Stimulated activated naive CD4-positive, alpha-beta T cell (primary cell): ENCODE measurements around the gene STIM1.

Experiments
- DNase-seq, 6 experiments: peaks; one replicate each; lab custom pipeline; 2025; lab: John Stamatoyannopoulos, UW

Gene STIM1

GRCh38 chr11:4071325-4071724 is 215.9 kb downstream of the STIM1 start:
- no peak for DNase-seq

- no peak for DNase-seq
Observed at GRCh38 chr11:4071914-4072313, 216.4 kb downstream of the STIM1 start.

- DNase-seq: peak in 5 of 6 experiments; percentile 35 to 83 (median 59)
Observed at GRCh38 chr11:4072668-4073285, 217.3 kb downstream of the STIM1 start.

GRCh38 chr11:4074266-4074665 is 218.8 kb downstream of the STIM1 start:
- DNase-seq: no peak

- peak in 2 of 6 experiments; percentile 13 to 23 for DNase-seq
Observed at GRCh38 chr11:4076774-4077173, 221.3 kb downstream of the STIM1 start.

- DNase-seq: no peak
Observed at GRCh38 chr11:4083198-4083597, 227.7 kb downstream of the STIM1 start.

- DNase-seq: no peak
Observed at GRCh38 chr11:4084406-4085125, 229.1 kb downstream of the STIM1 start.

- DNase-seq: no peak
Observed at GRCh38 chr11:4085575-4085974, 230.1 kb downstream of the STIM1 start.

GRCh38 chr11:4086575-4087353 is 231.3 kb downstream of the STIM1 start:
- no peak for DNase-seq

GRCh38 chr11:4087551-4087950 is 232.1 kb downstream of the STIM1 start:
- no peak for DNase-seq

GRCh38 chr11:4090258-4090657 is 234.8 kb downstream of the STIM1 start:
- peak; percentile 27 to 84 (median 60) for DNase-seq

GRCh38 chr11:4092026-4092425 is 236.6 kb downstream of the STIM1 start:
- peak in 2 of 6 experiments; percentile 13 to 34 for DNase-seq

GRCh38 chr11:4093519-4094347 is 238.3 kb downstream of the STIM1 start:
- DNase-seq: no peak

GRCh38 chr11:4094348-4095291 is 239.2 kb downstream of the STIM1 start, which contains the start of gene RRM1:
Gene RRM1, plus strand, starts transcription at chr11:4094799. Its CDS starts 214 bp downstream, at chr11:4095013.
- peak; percentile 87 to 94 (median 90) for DNase-seq

GRCh38 chr11:4095509-4096230 is 240.2 kb downstream of the STIM1 start:
- peak in 1 of 6 experiments; percentile 12 for DNase-seq

GRCh38 chr11:4098026-4098621 is 242.7 kb downstream of the STIM1 start:
- DNase-seq: no peak

GRCh38 chr11:4102711-4103110 is 247.2 kb downstream of the STIM1 start:
- no peak for DNase-seq

GRCh38 chr11:4103269-4103668 is 247.8 kb downstream of the STIM1 start:
- DNase-seq: no peak

- no peak for DNase-seq
Observed at GRCh38 chr11:4105916-4106315, 250.5 kb downstream of the STIM1 start.

GRCh38 chr11:4111834-4112233 is 256.4 kb downstream of the STIM1 start:
- DNase-seq: no peak
